GM08714 (cell line): ENCODE data around the gene DIO2.

ENCODE experiments used
- H3K4me3 ChIP-seq: fragments of 200-500 bp; sonication (Bioruptor generic); 2 replicates; pipeline ENCODE4 v1.5.1; 2014; ENCODE audit warnings: mild to moderate bottlenecking, low read length, inconsistent platforms
- ZNF274 ChIP-seq: IDR thresholded peaks from 2 replicates; pipeline ENCODE4 v1.6.1; 2012; ENCODE audit warnings: mild to moderate bottlenecking, low read depth, low read length

DIO2 gene

DNA sequence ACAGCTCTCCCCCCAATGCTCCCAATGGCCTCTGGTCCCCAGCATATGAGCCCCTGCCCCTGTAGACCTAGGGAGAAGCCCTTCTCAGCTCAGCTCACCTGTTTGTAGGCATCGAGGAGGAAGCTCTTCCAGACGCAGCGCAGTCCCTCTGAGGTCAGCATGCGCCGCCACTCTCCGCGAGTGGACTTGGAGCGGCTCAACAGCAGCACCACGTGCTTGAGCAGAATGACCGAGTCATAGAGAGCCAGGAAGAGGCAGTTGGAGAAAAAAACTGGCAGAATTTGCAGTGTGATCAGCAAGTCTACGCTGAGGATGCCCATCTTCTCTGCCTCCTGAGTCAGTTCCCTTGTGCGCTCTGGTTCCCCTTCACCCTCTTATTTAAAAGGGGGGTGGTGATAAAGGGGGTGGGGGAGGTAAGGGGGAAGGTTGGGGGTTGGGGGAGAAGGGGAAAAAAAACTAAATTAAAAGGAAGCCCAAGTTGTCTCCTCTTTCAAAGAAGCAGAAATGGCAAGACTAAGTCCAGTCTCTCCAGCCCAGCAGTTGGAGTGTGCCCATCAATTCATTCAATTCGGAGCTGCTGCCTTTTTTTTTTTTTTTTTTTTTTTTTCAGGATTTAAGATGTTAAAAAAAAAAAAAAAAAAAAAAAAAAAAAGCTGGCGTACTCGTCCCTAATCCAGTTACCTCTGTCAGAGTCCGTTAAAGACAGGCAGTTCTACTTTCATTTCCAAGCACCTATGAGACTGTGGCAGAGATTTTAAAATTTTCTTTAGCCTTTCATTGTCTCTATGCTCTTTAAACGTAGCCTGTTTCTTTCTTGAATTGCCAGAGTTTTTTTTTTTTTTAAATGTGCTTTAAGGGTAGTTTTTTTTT lies at the start of gene DIO2:
TSS of gene DIO2 (minus strand) at position 352 of the 870 bp plus-strand sequence. CDS start at position 320, 32 bp downstream.
- H3K4me3 ChIP-seq = no peak within 1 kb of the TSS
- TF ChIP-seq ZNF274 = no peak

DNA sequence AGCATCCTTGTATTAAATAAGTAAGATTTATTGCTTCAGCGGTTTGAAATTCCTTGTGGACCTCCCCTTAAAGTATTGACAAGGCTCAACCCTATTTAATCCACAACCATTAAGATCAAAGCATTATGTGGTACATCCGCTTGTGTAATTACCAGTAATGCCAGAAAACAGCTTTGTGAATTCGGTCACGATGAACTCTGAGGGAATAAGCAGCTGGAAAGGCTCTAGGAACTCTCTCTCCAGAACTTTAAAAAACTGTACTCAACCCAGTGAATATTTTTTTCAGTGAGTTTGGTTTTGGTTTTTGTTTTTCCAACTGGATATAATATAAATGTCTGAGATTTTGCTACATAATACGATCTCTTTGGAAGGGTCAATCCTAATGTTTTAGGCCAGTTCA lies 49.3 kb upstream of the DIO2 start:
- no peak for TF ChIP-seq ZNF274
- H3K4me3 ChIP-seq = no peak overlapping the region

DNA sequence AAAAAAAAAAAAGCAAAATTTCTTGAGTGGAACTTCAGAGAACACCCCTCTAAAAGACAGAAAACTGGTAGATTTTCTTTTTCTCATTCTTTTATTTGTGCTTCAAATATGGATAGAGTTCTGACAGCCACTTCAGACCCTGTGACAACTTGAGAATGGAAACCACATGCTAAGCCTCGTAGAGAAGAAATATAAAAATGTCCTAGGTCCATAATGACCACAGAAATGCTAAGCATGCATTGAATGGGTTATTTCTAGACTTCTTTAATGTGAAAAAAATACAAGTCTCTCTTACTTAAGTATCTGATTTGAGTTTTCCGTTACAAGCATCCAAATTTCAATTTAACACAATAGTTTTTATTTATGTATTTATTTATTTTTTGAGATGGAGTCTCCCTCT lies 28.3 kb upstream of the DIO2 start:
- no peak overlapping the region for H3K4me3 ChIP-seq
- no peak for TF ChIP-seq ZNF274

DNA sequence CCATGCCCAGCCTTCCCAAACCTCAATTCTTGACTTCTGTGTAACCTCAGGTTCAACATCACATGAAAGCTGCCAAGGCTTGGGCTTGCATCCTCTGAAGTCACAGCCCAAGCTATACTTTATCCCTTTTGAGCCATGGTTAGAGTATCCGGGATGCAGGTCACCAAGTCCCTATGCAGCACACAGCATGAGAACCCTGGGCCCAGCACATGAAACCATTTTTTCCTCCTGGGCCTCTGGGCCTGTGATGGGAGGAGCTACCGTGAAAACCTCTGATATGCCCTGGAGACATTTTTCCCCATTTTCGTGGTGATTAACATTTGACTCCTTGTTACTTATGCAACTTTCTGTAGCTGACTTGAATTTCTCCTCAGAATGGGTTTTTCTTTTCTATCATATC lies 25.8 kb upstream of the DIO2 start:
- H3K4me3 ChIP-seq = no peak overlapping the region
- TF ChIP-seq ZNF274 = no peak

DNA sequence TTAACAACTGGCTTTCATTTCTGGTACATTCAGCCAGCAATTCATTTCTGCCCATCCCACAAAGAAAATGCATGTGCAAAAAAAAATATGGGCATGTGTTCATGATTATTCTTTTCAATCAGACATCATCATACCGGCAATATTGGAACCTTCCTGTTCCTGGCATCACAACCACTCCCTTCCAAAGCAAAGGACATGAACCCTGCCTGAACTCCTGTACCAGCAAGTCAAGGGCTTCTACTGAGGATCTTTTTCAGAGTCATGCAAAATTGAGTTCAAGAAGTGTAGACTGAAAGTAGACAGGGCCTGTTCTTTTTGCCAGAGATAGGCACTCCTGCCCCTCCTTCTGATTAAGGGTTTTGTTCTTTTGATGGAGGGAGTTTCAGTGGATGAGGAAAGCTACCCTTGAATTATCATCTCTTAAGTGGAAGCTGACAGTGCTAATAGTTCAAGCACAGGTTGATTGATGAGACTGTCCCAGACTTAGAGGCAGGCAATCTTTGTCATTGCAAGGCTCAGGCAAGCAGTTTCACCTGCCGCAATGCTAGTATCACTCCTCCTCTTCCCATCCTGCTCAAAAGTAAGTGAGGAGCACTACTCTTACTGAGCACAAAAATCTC lies 22.3 kb upstream of the DIO2 start:
- no peak for TF ChIP-seq ZNF274

DNA sequence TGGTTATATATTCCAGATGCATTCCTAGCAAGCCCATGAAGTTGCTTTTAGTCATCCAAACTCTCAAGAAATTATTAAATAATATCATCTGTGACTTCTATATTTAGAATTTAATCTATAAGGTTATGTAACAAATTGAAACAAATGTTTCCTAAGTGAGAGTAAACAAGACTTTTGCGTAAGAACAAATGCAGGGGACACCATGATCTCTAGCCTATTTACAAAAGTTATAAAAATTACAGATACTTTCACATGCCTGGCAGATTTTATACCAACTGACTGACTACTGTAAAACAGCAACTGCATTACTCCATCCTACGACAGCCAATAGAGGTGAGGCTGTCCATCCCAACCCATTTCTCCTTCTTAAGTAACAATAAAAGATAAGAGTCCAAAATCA lies 20.4 kb upstream of the DIO2 start:
- no peak for TF ChIP-seq ZNF274

More for the DNA sequence above, 22.3 kb upstream of the DIO2 start:
- no peak overlapping the region for H3K4me3 ChIP-seq

DNA sequence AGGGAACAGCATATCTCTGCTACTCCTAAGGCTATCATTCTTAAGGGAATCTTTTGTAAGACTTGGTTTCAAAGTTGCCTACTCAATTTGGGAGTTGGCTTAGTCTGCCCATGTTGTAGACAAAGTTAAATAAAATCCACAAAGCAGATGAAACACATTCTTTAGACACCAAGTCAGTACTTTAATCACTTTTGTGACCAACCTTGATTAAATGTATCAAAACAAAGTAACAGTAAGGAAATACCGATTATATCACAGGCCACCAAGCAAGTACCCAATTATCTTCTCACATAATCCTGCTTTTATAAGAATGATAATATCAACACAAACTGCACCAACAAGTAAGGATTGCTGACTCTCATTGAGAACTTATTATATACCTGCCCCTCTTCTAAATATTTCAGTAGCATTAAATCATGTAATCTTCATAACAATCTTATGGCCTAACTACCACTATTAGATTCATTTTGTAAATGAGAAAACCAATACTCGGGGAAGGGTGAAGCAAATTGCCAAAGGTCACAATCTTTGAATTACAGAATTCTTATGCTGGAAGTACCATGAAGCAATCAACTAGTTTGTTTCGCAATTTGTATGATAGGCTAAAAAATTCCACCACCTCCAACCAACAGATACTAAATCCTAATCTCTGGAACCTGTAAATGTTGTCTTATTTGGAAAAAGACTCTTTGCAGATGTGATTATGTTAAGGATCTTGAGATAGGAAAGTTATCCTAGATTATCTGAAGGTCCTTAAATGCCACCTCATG lies 12.6 kb upstream of the DIO2 start:
- no peak overlapping the region for H3K4me3 ChIP-seq
- TF ChIP-seq ZNF274 = no peak

More for the DNA sequence above, 20.4 kb upstream of the DIO2 start:
- H3K4me3 ChIP-seq = no peak overlapping the region

DNA sequence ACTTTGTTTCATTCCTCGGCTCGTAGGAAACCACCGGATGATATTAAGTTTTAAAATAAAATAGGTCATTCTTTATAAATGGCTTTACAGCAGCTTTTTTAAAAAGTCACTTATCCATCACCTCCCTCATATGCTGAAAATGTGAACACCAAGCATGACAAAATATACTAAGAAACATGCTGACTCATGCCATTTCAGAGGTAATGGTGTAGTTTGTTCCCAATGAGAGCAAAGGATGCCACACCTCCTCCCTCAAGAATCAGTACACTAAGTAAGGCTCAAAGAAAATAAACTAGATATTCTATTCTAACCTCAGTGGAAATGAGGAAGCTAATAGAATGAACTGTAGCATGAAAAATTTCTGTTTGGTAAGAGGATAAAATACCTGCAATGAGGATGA lies 5.5 kb upstream of the DIO2 start:
- no peak overlapping the region for H3K4me3 ChIP-seq

DNA sequence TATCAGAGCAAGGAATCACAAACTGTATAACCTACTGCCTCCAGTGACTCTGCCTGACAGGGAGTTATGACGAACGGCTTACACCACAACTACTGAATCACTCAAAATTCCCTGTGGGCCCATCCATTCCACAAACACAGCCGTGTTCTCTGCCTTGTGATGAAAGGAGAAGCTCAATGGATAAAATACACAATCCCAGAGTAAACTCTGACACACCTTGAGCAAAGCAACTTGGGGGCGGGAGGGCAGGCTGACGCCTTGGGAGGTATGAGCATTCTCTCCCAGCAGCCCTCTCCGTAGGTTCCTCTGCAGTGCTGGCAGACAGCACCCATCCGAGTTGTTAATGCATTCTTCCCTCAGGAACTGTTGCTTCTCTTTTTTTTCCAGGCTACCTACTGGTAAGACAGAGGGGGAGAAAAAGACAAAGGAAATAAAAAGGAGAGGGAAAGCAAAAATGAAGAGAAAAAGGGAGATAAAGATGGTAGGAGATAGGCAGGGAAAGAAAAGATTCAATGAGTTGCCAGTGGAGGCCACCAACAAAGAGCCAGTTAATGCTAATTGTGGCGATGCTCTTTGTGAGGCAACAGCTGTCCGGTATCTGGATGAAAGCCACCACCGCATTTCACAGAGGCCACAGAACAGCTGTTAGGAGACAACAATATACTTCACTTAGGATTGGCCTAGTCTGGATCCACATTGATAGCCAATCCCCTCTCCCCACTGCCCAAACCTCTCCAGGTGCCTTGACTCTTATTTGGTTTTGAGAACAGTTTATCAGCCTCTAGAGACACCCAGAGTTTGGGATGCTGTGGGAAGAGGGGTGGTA lies 4.7 kb upstream of the DIO2 start:
- no peak for TF ChIP-seq ZNF274
- H3K4me3 ChIP-seq = no peak overlapping the region

More for the DNA sequence above, 5.5 kb upstream of the DIO2 start:
- no peak for TF ChIP-seq ZNF274

DNA sequence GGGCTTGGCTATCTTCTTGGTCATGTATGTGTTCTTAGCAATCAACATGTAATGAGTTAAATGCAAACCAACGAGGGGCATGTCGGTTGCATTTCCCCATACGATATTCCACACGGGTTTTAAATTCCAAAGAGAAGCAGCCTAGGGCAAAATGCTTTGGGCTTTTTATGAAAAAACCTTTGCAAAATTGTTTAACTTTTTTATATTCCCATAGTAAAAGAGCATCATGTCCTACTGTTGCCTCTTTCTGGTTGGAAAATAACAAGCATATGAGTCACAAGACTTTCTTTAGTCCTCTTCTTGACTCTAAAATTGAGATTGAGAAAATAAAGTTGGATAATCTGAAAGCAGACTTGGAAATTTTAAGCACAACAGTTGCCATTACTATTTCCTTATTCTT lies 3.8 kb upstream of the DIO2 start:
- H3K4me3 ChIP-seq = no peak overlapping the region
- TF ChIP-seq ZNF274 = no peak

DNA sequence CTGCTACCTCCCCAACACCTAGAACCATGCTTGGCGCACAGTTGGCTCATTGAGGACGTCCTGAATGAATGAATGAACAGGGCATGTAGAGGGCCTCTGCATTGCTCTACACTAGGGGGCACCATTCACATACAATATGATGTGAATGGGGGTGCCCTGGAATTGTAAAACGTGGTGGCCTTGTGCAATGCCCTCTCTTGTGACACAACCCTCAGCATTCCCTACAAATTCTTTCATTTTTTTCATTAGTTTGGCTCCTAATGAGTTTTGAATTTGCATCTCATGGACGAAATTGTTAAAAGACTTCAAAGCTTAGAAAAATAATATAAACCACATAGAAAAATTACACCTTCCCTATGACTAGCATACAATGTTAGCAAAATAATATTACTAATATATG lies 2.3 kb upstream of the DIO2 start:
- no peak overlapping the region for H3K4me3 ChIP-seq
- no peak for TF ChIP-seq ZNF274

DNA sequence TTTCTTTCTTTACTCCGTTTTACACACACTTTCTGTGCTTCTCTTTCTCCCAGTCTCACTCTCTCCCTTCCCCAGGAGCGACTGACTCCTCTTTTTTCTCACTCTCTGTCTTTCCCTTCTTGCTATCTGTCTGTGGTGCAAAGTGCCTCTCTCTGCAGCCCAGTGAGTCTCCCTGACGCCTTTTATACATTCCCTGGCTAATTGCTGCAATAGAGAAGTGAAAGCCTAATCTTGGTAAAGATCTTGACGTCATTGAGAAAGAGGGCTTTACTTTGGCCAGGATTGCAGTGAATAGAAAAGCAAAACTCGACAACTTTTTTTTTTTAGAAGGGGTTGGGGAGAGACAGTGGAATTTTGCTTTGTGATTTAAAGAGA lies 706 bp upstream of the DIO2 start:
- H3K4me3 ChIP-seq = no peak overlapping the region
- TF ChIP-seq ZNF274 = no peak

DNA sequence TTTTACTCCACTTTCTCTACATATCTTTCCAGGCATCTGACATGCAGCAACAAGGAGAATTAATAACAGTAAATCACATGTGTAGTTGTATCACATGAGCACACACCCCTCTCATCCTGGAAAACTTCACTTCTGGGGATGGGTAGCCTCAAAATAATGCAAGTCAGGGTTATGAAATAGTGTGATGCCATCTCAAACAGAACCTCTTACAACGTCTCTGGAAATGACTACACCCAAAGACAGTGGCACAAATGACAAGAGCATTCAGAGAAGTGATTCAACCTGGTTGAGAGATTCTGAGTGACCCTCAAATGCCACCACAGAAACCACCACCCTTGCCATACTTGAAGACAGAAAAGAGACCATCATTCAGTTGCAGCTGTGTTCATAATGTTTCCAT lies 2.8 kb downstream of the DIO2 start:
- H3K4me3 ChIP-seq = no peak overlapping the region
- TF ChIP-seq ZNF274 = no peak
